Measurements from ENCODE around the gene PEPD.

Gene PEPD

DNA sequence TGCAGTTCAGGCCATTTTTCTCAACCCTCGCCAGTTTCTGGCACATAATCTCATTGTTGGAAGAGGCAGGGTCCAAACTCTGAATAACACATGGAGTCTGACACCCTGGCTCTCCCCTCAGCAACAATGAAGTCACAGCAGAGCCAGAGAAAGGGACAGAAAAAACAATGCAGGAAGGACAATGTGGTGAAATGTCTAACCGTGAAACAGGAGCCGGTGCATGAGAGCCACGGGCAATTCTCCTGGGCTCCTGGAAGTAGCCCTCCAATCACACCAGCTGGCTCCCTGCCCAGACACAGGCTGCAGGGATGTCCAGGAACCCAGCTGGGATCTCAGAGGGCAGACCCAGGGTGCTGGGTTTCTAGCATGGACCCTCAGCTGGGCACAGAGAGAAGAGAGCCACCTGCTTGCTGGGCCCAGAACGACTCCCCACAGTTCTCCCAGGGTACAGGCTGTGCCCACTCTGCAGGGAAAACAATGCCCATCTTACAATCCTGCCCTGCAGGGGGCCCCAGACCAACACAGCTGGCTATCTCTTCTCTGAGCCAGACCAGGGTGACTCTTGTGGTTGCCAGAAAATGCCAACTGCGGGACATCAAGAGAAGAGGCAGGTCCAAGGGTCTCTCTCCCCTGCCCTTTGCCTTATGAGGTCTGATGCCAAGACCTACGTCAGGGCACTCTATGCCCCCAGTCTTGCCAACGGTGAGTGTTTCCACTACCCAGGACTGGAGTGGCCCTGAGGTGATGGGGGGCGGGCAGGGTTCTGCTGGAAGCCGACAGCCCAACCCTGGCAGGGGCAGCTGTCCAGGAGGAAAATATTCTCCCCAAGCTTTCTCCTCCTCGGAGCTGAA, 83.5 kb downstream of the PEPD start:
- no peak for DNase-seq (ENCODE audit: low spot score)

DNA sequence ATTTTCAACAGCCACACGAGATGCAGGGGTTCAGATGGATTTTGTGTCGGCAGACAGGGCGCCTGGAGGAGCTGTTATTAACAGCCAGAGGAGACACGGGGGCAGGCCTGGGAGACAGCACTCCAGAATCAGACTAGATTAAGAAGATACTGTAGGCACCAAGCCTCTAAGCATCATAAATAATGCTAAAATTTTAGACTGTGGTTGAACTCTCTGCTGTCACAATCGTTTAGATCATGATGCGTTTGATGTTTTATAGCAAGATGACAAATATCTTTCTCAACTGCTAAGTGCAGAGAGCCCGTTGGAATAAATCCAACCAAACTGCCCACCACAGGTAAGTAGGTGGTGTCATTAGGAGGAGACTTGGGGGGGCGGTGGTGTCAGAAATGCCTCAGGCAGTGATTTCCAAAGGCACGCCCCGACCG, 84.2 kb downstream of the PEPD start:
- no peak for DNase-seq (ENCODE audit: low spot score)

DNA sequence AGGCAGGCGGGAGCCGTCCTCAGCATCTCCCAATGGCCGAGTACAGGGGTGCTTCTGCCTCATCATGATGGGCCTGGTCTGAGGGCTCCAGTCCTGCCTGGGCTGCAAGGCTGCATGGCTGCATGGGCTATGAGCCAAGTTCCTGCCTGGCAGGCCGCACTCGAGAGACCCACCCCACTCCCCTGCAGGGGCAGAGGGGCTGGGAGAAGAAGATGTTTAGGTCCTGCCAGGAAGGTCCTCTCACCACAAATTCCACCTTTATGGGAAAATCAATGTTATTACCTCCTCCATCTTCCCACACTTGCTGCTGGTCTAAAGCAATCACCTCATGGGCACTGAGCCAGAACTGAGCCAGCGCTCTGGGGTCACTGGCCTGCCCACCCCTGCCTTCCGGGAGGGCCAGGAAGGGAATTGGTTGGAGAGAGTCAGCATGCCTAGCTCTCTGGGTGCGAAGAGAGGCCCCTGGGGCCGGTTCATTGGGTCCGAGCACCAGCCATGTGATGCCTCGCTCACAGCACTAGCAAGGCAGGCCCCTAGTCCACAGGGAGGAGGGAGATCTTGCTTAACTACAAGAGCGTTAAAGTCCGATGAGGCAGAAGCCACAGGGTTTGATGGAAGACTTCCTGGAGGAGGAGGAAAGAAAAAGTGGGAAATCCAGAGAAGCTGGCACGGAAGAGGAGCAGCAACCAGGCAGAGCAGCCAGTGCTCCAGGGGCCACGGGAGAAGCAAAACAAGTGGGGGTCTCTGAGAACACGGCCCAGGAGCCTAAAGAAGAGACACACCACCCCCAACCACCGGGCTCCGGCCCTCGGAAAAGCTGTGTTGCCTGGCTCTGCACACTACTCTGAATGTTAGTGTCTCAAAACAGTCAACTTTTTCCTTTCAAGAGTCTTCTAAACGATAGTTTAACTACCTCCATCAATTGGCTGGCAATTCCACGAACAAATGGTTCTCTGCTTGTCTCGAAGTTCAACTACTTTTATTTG, 84.9 kb downstream of the PEPD start:
- DNase-seq (ENCODE audit: low spot score) = no peak

- DNase-seq (ENCODE audit: low spot score) = no peak
Observed at GRCh38 chr19:33435706-33436359, 85.8 kb downstream of the PEPD start.

DNA sequence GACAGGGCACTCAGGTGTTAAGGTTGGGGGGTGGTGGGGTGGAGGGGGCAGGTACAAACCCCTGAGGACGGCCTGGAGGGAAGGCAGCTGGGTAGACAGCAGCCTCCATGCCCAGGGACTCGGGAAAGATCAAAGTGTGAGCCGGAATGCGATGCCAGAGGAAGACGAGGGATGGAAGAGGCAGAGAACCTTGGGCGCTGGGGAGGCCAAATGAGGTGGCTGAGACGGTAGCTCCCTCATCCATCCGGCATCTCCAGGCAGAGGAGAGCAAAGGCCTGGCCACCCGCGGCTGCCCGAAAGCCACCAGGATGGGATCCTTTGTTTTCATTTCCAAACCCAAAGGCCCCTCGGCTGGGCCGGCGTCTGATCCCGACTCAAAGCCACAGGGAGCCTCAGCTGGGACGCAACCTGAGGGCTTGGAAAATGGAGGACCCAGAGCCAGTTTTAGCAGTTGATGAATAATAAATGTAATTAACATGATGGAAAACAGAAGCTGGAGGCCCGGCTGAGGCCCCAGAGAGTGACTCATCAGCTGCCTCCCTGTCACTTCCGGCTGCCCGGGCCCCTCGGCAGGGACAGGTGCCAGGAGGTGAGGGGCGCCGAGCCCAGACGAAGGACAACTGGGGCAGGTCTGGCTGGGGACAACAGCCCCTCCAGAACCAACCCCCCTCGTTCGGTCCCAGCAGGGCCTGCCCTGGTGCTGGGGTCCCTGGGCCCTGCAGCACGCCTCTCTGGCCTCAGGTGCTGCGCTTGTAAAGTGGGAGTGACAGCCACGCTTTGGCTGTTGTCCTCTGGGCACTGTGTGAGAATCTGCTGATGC, 86.5 kb downstream of the PEPD start:
- DNase-seq (ENCODE audit: low spot score) = no peak

- no peak for DNase-seq (ENCODE audit: low spot score)
Observed at GRCh38 chr19:33434069-33434885, 87.3 kb downstream of the PEPD start.

GRCh38 chr19:33432446-33433170, 89.0 kb downstream of the PEPD start:
- DNase-seq (ENCODE audit: low spot score) = no peak

DNA sequence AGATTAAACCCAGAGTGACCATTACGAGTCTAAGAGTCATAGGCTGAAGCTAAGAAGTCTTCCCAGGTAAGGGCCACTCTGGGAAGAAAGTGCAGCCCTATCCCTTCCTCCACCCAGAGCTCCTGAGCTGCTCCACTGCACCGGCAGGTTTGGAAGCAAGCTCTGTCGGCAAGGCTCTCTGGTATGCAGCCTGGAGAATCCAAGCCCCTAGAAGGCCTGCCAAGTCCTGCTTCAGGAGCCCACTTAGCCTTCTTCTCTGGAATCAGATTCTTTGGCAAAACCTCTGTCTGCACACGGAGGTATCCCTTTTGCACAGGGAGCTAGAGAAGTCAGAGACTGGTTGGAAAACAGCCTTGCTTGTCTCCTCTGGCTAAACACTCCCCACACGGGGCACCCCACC, 89.6 kb downstream of the PEPD start:
- no peak for DNase-seq (ENCODE audit: low spot score)

GRCh38 chr19:33430674-33431277, 90.8 kb downstream of the PEPD start:
- DNase-seq (ENCODE audit: low spot score) = peak; percentile 94

DNA sequence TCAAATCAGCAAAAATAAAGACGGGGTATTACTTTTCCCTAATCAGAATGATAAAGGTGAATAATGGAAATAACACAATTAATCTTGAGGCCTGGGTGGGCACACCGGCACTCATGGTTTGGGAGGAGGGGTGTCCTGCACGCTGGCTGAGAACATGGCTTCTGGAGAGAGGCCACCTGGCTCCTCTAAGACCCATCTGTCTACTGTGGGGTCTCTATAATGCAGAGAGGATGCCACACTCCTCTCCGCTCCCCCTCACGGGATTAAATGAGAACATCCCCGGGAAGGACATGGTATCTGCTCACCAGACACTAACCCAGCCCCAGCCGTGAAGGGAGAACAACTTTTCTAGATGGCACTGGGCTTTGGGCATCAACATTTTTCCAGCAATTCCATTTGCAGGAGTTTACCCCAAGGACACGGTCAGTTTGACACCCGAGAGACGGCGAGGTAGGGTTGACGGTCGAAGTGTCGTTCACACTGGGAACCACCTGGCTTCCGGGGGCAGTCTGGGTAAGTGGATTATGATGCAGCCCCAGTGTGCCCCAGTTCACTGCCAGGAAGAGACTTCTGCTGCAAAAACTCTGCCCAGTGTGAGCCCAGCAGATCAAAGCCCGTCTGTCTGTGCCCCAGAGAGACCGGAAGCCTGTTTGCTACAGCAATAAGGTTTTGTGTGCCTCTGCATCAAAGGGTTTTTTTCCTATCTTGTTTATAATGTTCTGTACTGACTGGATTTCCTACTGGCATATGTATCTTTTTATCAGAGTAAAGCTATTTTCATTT, 91.5 kb downstream of the PEPD start:
- no peak for DNase-seq (ENCODE audit: low spot score)

DNA sequence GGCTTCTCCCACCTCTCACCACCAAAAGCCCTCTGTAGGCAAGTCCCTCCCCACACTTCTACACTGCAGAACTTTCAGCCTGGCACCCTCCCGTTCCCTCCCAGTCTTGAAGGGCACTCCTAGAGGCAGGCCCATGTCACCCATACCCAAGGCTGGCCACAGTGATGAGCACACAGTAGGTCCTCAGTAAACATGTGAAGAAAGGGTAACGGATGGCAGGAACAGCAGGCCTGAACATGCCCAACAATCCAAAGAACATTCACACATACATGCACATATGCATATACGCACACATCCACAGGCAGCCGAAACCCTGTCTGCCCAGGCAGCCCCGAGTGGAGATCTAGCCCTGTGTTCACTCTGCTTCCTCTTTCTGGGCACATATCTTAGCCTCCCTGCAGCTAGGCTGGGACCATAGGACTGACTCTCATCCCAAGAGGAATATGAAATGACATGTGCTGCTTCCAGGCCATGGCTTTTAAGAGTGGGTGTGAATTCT, 92.9 kb downstream of the PEPD start:
- no peak for DNase-seq (ENCODE audit: low spot score)

- DNase-seq (ENCODE audit: low spot score) = no peak
Observed at GRCh38 chr19:33427801-33428626, 93.6 kb downstream of the PEPD start.

- no peak for DNase-seq (ENCODE audit: low spot score)
Observed at GRCh38 chr19:33426621-33427361, 94.8 kb downstream of the PEPD start.

DNA sequence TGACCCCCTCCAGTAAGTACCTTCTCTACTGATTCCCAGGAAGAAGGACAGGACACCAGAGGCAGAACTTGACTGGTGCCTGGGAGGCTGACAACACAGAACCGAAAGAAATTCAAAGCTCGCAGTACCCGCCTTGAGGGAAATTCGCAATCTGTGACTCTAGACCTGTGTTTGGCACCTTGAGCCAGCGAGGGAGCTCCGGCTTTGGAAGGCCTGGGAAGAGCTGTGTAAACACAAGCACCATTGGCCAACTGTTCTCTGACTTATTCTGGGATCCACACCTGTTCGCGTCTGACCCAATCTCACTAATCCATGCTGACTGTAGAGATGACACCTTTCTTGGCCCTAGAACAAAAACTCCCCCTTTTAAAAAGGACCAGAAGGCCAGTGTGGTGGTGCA, 97.4 kb downstream of the PEPD start:
- DNase-seq (ENCODE audit: low spot score) = no peak

GRCh38 chr19:33422369-33423180, 99.0 kb downstream of the PEPD start:
- DNase-seq (ENCODE audit: low spot score) = no peak

DNA sequence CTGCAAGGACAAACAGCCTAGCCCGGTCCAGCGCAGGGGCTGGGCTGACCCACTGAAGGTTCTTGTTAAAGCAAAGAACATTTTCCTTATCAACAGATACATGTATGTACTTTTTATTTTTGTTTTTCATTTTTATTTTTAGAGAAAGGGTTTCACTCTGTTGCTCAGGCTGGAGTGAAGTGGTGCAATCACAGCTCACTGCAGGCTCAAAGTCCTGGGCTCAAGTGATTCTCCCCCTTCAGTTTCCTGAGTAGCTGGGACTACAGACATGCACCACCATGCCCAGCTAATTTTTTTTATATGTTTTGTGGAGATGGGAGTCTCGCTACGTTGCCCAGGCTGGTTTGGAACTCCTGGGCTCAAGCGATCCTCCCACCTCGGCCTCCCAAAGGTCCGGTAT, 100.2 kb downstream of the PEPD start:
- DNase-seq (ENCODE audit: low spot score) = no peak
